ENCODE data around the gene S100A11.

The S100A11 gene

GRCh38 chr1:151986501-151987190, 50.2 kb downstream of the S100A11 start:
- no peak for DNase-seq

GRCh38 chr1:151985768-151986167, 51.0 kb downstream of the S100A11 start:
- no peak for DNase-seq

- DNase-seq: no peak
Observed at GRCh38 chr1:151985270-151985669, 51.5 kb downstream of the S100A11 start.

- no peak for DNase-seq
Observed at GRCh38 chr1:151984313-151984956, 52.4 kb downstream of the S100A11 start.

All from hypothalamus (tissue), 51 donors.